Pancreas (tissue), 10 donors: Measurements from ENCODE around the gene ASRGL1. TPM values are rescaled to one million over a fixed set of nuclear protein-coding genes. Genes with fewer than 3 reads are reported as not detected.

Source experiments
- ATAC-seq, 4 donors: fragments of 200-7000 bp; cut with Tn5 transposase; one replicate each; pipeline versions ENCODE4 v1.8.0 to v1.9.1; 2020; ENCODE audit warnings: mild to moderate bottlenecking in 4 of 4, moderate library complexity in 4 of 4
- DNase-seq, 6 donors: peaks; one replicate each; pipeline ENCODE4 v3.0.0-alpha.2; 2020
- FAIRE-seq: peaks from 2 replicates; lab custom pipeline; 2012; peaks lifted over from hg19 to GRCh38; lab: Jason Lieb, UNC
- H3K27ac ChIP-seq, 4 donors: fragments of 200-600 bp; sonication (generic); 1 replicate in 3 of 4; 2 replicates in 1 of 4; pipeline versions ENCODE4 v1.5.0 to v1.8.0; 2020
- H3K27me3 ChIP-seq, 4 donors: fragments of 200-600 bp; one replicate each; pipeline ENCODE4 v1.8.0; 2021
- H3K36me3 ChIP-seq, 3 donors: fragments of 200-600 bp; sonication (generic) in 1 of 3; one replicate each; pipeline versions ENCODE4 v1.5.0 to v1.8.0; 2020 to 2021
- H3K4me1 ChIP-seq, 3 donors: fragments of 200-600 bp; one replicate each; pipeline ENCODE4 v1.8.0; 2021
- H3K4me3 ChIP-seq, 4 donors: fragments of 200-600 bp; sonication (generic) in 2 of 4; one replicate each; pipeline versions ENCODE4 v1.5.0 to v1.8.0; 2020 to 2021
- H3K9me3 ChIP-seq, 4 donors: fragments of 200-600 bp; one replicate each; pipeline ENCODE4 v1.8.0; 2021
- WGBS, 2 donors: extraction: QIAGEN DNeasy Blood & Tissue Kit; methylation state at CpG; one replicate each; pipeline ENCODE4 v1.1.7; 2013; 5-methylcytosine and 5-hydroxymethylcytosine counted together
- intact Hi-C, 3 donors: fragments of 100-400 bp; cut with DNase I; formaldehyde crosslinking; loops; one replicate each; pipeline versions ENCODE4 v1.11.1 to v1.14.2; 2022
- polyA plus RNA-seq, 2 donors: library from polyadenylated mRNA; stranded (reverse); fragments of 200-250 nt; gene quantifications; one replicate each; pipeline ENCODE4 v1.2.3, GENCODE V29; 2013
- total RNA-seq, 6 donors: library from RNA; stranded (reverse); fragmentation: NEBNext Ultra II Directional in 4 of 6; extraction: Animal tissue kit (Norgen Biotek cat#: 25700) in 4 of 6; gene quantifications; one replicate each; pipeline versions ENCODE4 v1.2.1 to v1.2.4, GENCODE V29; 2021 to 2023
- TF ChIP-seq, protein P1 (sequence below), 4 donors: fragments of 200-600 bp; sonication (generic) in 3 of 4; IDR thresholded peaks; one replicate each; pipeline versions ENCODE4 v1.5.0 to v1.8.0; 2021; ENCODE audit warnings: antibody characterized with exemption in 4 of 4
- donor health status: healthy with polysubstance abuse.
- donor health status: DM: no; HTN: no; CAD: no; lungs with moderate emphysema.
- donor health status: DM: no; HTN: no; CAD: no.
- donor health status: control.
- donor health status: control.
- donor health status: Bipolar disorder and iron deficiency.
- donor health status: DM: yes; HTN: yes; CAD: no.
- donor health status: DM: no; HTN: no; CAD: no.
- donor health status: DM: no; HTN: no; CAD: no.
- donor health status: DM: yes; HTN: yes; CAD: no.

The ASRGL1 gene
- total and polyA plus RNA-seq, 8 donors: 8.1 to 26.5 (median 12.4) TPM

DNA sequence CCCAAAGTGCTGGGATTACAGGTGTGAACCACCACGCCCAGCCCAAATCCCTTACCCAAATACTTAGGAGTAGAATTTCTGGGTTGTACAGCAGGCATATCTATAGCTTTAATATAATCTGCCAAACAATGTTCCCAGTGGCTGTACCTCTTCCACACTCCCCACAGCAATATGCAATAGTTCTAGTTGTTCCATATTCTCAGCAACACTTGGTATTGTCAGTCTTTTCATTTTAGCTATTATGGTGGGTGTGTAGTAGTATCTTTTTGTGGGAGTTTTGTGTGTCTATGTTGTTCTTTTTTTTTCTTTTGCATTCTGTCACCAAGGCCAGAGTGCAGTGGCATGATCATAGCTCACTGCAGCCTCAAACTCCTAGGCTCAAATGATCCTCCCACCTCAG, 100.4 kb downstream of the ASRGL1 start:
- H3K27ac ChIP-seq: no peak overlapping the region
- ATAC-seq: no peak

DNA sequence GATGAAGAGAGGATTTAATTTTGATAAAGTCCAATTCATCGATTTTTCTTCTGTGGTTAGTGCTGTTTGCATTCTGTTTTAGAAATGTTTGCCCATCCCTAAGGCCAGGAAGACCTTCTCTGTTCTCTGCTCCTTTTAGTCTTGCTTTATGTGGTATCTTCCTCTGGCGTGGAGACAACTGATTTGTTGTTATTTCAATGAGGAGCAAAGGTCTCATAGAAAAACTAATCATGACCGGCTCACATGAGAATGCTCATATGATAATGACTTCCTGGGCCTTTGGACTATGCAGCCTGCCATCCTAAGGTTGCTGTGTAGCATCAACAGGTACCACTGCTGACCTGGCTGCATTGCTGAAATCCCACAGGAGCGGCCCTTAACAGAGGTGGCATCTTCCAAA, 101.4 kb downstream of the ASRGL1 start:
- Histone ChIP-seq H3K4me1 (peaks cover 0 to 1% (median 0%) of the 10 kb centered on the region in 3 donors), H3K27me3 (no peaks in the 10 kb centered on the region), H3K36me3 (no peaks in the 10 kb centered on the region), H3K27ac (no peak overlapping the region), H3K4me3 (no peak overlapping the region), H3K9me3 (no peaks in the 10 kb centered on the region)
- no peak for DNase-seq
- no peak for FAIRE-seq
- intact Hi-C loops: no loop called here
- TF ChIP-seq, protein P1, sequence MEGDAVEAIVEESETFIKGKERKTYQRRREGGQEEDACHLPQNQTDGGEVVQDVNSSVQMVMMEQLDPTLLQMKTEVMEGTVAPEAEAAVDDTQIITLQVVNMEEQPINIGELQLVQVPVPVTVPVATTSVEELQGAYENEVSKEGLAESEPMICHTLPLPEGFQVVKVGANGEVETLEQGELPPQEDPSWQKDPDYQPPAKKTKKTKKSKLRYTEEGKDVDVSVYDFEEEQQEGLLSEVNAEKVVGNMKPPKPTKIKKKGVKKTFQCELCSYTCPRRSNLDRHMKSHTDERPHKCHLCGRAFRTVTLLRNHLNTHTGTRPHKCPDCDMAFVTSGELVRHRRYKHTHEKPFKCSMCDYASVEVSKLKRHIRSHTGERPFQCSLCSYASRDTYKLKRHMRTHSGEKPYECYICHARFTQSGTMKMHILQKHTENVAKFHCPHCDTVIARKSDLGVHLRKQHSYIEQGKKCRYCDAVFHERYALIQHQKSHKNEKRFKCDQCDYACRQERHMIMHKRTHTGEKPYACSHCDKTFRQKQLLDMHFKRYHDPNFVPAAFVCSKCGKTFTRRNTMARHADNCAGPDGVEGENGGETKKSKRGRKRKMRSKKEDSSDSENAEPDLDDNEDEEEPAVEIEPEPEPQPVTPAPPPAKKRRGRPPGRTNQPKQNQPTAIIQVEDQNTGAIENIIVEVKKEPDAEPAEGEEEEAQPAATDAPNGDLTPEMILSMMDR (IDR thresholded peaks at IDR 0.05): no peak
- ATAC-seq: no peak
- 61 to 62% methylated on average over 4 of the region's 4 CpGs for WGBS, 2 donors

More for the DNA sequence above, 100.4 kb downstream of the ASRGL1 start:
- H3K36me3 ChIP-seq: no peaks in the 10 kb centered on the region
- DNase-seq (no peak), FAIRE-seq (no peak)
- TF ChIP-seq, protein P1 (IDR thresholded peaks at IDR 0.05): no peak
- no peaks in the 10 kb centered on the region for H3K27me3 ChIP-seq
- intact Hi-C loops: no loop called here
- no peaks in the 10 kb centered on the region for H3K9me3 ChIP-seq
- H3K4me3 ChIP-seq: no peak overlapping the region
- 66 to 95% methylated on average over 1 of the region's 1 CpG for WGBS, 2 donors
- peaks cover 0 to 12% (median 0%) of the 10 kb centered on the region in 3 donors for H3K4me1 ChIP-seq

DNA sequence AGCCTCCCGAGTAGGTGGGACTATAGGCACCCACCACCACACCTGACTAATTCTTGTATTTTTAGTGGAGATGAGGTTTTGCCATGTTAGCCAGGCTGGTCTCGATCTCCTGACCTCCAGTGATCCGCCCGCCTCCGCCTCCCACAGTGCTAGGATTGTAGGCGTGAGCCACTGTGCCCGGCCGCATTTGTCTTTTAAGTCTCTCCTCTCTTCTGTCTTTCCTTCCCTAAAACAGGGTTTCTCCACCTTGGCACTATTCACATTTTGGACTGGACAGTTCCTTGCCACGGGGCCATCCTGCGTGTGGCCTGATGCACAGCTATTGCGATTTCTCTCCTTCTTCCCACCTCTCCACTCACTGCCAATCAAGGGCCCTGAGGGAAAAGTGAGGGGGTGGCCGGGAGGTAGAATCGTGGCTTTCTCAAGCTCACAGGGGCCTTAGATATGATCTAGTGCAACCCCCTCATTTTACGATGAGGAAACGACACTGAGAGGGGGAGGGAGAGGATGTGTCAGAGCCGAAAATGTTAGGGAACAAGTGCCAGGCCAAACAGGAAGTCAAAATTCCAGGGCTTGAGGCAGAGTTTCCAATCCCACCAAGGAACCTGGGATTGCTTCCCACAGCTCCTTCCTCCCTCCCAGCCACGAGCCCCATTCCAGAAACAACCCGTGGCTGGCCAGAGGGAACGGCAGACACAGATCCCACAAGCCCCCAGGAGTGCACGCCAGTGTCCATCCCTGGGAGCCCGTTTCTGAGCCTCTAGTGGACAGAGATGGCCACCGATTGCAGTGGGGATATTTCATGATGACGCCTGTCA, 102.7 kb downstream of the ASRGL1 start:
- TF ChIP-seq, protein P1 (IDR thresholded peaks at IDR 0.05): no peak
- Histone ChIP-seq H3K4me1 (peaks cover 0 to 3% (median 2%) of the 10 kb centered on the region in 3 donors), H3K36me3 (no peaks in the 10 kb centered on the region), H3K9me3 (no peaks in the 10 kb centered on the region), H3K27ac (no peak overlapping the region), H3K4me3 (no peak overlapping the region), H3K27me3 (no peaks in the 10 kb centered on the region)
- FAIRE-seq: no peak
- DNase-seq: no peak
- WGBS, 2 donors: 53 to 62% methylated on average over 23 of the region's 23 CpGs
- peak in 3 of 4 donors; percentile 15 to 41 (median 35) for ATAC-seq
- intact Hi-C loops: no loop called here

Other genes starting within 250 kb of the ASRGL1 start
- gene INCENP, start 213.4 kb upstream of the ASRGL1 start, total RNA-seq: 10 to 100 TPM in 2 of 6 donors, 1 to 10 TPM in 4; 6.2 to 15.0 (median 8.0) TPM
- gene INCENP, start 213.4 kb upstream of the ASRGL1 start, polyA plus RNA-seq: 1 to 10 TPM; 3.7 to 4.8 TPM
- gene SCGB1D1, start 147.2 kb upstream of the ASRGL1 start, total RNA-seq: not detected
- gene SCGB1D1, start 147.2 kb upstream of the ASRGL1 start, polyA plus RNA-seq: not detected
- gene SCGB2A1, start 128.8 kb upstream of the ASRGL1 start, total RNA-seq: 1 to 10 TPM; 1.4 to 5.3 (median 2.4) TPM
- 100 to 1,000 TPM in 1 of 2 donors, 10 to 100 TPM in 1; 13.8 to 101 TPM for gene SCGB2A1, start 128.8 kb upstream of the ASRGL1 start, polyA plus RNA-seq
- gene SCGB1D2, start 95.2 kb upstream of the ASRGL1 start, total RNA-seq: 1 to 10 TPM in 1 of 6 donors, under 1 TPM in 4, not detected in 1; 0.47 to 1.1 (median 0.65) TPM
- gene SCGB1D2, start 95.2 kb upstream of the ASRGL1 start, polyA plus RNA-seq: 1 to 10 TPM in 1 of 2 donors, not detected in 1; 3.9 TPM
- not detected for gene SCGB2A2, start 67.3 kb upstream of the ASRGL1 start, total RNA-seq
- not detected for gene SCGB2A2, start 67.3 kb upstream of the ASRGL1 start, polyA plus RNA-seq
- gene SCGB1D4, start 38.4 kb upstream of the ASRGL1 start, total RNA-seq: not detected
- not detected for gene SCGB1D4, start 38.4 kb upstream of the ASRGL1 start, polyA plus RNA-seq
- gene SCGB1A1, start 81.6 kb downstream of the ASRGL1 start, total RNA-seq: 1 to 10 TPM in 1 of 6 donors, not detected in 5; 4.3 TPM
- under 1 TPM in 1 of 2 donors, not detected in 1; 0.94 TPM for gene SCGB1A1, start 81.6 kb downstream of the ASRGL1 start, polyA plus RNA-seq
- 100 to 1,000 TPM in 1 of 6 donors, 10 to 100 TPM in 5; 53.2 to 163 (median 77.2) TPM for gene AHNAK, start 209.4 kb downstream of the ASRGL1 start, total RNA-seq
- 10 to 100 TPM; 18.7 to 32.5 TPM for gene AHNAK, start 209.4 kb downstream of the ASRGL1 start, polyA plus RNA-seq
- 1,000 to 10,000 TPM in 4 of 6 donors, 100 to 1,000 TPM in 2; 723 to 1,171 (median 1,053) TPM for gene EEF1G, start 236.4 kb downstream of the ASRGL1 start, total RNA-seq
- 100 to 1,000 TPM; 630 to 745 TPM for gene EEF1G, start 236.4 kb downstream of the ASRGL1 start, polyA plus RNA-seq